Kidney capillary endothelial cell (primary cell): ENCODE measurements around the gene TMEM203.
A peak's percentile ranks its signal among the peaks of the same experiment; 100 is the strongest.

Experiments used
- DNase-seq: peaks from one replicate; pipeline ENCODE4 v3.0.0-alpha.2; 2018; ENCODE audit warnings: low spot score

Gene TMEM203

DNA sequence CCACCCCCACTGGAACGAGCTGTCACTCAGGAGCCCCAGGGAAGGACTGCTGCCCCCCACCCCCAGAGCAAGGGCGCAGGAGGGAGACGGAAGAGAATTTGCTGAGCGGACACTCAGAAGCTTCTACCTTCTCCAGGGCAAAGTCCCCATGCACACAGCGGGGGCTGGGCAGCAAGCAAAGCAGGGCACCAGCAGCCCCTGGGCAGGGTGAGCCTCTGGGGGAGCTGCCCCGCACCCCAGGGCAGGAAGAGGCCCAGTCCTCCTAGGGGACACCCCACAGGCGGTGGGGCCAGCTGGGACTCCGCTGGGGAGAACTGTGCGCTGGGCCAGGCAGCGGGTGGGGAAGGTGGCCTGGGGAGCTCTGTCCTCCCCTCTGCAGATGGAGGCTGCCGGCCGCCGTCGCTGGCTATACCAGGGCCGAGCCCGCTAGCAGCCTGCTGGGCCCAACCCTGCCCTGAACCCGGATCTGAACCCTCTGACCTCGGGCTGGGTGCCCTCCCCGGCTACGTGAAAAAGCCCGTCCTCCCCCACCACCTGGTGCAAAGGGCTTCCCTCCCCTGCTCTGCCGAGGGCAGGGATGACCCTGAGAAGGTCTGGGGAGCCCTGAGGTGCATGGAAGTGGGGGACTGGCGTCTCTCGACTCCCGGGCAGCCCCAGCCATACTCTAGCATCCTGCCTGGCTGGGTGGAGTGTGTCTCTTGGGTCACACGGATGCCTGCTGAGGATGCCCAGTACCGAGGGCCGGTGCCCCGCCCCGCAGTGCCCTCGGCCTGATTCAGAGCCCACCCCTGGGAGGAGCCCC, 24.7 kb upstream of the TMEM203 start:
- no peak for DNase-seq

DNA sequence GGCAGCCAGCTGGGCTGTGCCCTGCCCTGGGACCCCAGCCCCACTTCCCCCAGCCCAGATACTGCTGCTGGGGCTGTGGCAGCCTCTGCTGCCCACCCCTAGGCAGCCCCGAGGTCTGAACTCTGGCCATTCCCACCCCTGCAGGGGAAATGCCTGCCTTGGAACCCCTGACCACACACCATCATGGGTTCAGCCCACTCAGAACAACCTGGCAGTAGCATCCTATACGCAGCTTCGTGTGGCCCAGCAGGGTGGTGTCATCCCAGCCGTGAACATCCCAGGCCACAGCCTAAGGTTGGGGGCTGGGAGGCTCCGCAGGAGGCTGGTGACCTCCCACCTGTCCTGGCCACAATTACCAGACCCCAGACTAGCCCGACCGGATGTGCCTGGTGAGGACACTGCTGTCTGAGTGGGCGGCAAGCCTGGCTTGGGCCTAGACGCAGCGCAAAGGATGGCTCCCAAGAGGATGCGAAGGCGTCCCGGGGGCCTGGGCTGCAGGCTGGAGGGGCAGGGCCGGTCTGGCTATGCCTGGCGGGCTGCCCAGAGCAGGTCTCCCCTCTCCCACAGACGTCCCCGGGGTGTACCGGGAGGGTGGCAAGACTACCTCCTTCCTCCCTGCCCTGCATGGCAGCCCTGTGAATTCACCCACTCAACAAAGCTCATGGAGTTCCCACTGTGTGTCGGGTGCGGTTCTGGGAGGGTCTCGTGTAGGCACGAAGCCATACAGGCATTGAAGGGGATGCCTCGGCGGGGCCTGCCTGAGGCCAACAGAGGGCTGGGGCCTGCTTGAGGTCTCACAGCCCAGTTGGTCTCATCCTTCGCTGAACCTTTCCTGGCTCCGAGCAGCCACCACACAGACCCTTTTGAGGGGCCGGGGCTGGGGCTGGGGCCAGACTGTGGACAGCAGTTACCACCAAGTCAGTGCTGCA, 23.8 kb upstream of the TMEM203 start:
- DNase-seq: no peak

DNA sequence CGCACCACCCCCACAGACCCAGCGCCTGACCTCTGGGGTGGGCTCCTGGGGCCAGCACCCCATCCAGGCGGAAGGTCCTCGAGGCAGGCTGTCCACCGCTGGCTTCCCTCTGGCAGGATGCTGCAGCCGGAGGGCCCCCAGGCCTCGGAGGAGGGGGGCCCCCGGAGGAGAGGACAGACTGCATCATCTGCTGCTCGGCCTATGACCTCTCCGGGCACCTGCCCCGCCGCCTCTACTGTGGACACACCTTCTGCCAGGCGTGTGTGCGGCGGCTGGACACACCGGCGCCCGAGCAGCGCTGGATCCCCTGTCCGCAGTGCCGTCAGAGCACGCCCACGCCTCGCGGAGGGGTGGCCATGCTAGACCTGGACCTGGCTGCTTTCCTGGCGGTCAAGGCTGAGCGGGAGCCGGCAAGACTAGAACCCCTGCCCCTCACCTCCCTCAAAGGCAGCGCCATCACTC, 23.1 kb upstream of the TMEM203 start:
- DNase-seq: no peak

DNA sequence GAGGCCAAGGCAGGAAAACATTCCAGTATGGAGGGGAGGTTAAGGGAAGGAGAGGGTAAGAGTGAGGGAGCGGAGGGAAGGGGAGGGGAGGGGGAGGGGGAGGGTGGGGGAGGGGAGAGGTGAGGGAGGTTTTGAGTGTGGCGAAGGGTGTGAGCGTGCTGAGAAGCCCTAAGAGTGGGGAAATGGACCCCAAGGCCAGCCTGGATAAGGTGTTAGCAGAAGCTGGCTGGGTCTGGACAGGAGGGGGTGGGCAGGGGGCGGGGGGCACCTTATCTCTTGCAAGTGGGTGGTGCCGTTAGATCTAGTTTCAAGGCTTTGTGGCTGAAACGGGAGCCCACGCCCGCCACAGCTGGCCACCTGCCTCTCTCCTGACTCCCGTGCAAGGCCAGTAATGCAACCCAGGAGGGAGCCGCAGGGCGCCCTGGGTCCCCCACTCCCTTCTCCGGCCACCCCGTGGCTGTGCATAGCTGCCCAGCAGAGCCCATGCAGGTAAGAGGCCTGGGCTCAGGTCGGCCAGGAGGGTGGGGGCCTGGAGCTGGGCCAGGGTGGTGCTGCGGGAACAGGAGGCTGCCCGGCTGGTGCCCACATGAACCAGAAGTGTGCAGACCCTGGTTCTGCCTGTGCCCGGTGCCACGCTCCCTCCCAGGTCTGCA, 22.5 kb upstream of the TMEM203 start:
- DNase-seq: no peak

DNA sequence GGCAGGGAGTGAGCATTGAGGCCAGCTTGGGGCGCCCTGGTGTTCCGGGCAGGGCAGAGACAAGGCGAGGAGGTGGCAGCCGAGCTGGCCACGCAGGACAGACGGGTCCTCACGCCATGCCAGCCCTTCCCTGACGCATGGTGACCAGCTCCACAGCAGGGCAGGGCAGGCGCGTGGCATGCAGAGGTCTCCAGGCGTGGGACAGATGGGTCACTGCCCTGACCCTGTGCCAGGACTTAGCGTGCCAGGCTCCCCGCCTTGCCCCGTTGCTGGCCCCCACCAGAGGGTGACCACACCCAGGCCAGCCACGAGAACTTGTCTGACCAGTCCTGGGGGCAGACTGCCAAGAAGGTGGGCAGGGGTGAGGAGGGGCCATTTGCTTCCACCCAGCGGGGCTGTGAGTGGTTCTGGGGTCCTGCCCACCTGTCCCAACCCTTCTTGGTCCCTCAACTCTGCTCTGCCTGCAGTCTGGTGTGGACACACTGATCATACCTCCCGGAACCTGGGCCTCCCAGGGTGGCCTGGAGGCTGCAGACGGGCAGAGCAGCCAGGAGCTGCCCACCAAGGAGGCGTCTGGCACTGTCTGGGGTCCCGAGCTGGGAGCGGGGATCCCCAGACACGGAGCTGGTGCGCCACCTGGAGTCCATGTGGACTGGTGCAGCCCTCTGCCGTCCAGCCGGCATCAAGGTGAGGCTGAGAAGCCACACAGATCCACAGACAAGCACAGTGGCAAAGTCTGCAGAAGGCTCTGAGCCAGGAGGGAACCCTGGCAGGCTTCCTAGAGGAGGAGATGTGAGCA, 21.8 kb upstream of the TMEM203 start, which contains the start of gene RNF224:
TSS of gene RNF224 (plus strand) at position 449 of the 799 bp plus-strand sequence. CDS start 834 bp downstream, outside the sequence.
- DNase-seq: peak; percentile 70

DNA sequence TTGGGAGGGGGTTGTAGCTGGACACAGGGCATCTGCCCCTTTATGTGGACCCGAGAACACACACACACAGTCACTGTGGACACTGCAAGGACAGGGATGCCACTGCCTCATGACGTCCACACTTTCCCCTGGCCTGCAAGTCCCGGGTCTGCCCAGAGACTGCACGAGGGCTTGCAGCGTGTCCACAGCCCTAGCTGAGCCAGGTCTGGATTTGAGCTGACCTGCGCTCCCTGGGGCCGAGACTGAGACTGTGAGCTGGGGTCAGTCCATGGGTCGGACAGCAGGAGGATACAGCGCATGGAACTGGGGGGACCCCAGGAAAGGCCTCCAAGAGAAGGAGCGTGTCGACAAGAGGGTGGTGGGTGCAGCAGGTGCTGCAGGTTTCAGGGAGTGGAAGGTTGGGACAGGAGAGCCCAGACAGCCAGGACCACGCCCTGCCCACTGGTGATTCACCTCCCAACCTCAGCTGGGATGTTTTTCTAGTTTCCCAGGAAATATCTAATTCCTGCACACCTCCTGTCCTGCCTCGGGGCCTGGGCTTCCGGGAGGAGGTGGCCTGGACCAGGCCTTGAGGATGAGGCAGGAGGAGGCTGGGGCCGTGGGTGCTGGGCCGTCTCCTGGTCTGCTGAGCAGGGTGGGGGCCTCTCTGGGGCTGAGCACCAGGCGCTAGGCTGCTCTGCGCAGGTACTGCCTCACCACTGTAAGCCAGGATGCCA, 21.0 kb upstream of the TMEM203 start:
- no peak for DNase-seq

DNA sequence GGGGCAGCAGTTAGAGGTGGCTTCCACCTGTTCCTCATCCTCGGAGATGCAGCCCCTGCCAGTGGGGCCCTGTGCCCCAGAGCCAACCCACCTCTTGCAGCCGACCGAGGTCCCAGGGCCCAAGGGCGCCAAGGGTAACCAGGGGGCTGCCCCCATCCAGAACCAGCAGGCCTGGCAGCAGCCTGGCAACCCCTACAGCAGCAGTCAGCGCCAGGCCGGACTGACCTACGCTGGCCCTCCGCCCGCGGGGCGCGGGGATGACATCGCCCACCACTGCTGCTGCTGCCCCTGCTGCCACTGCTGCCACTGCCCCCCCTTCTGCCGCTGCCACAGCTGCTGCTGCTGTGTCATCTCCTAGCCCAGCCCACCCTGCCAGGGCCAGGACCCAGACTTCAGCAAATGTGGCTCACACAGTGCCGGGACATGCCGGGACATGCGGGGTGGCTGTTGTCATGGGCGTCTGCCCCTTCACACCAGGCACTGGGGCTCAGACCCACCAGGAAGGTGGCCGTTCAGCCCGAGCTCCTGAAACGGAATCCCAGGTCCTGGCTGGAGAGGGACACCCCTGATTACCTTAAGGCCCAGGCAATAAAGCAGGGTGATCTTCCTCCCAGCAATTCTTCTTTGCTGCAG, 20.4 kb upstream of the TMEM203 start:
- DNase-seq: no peak

DNA sequence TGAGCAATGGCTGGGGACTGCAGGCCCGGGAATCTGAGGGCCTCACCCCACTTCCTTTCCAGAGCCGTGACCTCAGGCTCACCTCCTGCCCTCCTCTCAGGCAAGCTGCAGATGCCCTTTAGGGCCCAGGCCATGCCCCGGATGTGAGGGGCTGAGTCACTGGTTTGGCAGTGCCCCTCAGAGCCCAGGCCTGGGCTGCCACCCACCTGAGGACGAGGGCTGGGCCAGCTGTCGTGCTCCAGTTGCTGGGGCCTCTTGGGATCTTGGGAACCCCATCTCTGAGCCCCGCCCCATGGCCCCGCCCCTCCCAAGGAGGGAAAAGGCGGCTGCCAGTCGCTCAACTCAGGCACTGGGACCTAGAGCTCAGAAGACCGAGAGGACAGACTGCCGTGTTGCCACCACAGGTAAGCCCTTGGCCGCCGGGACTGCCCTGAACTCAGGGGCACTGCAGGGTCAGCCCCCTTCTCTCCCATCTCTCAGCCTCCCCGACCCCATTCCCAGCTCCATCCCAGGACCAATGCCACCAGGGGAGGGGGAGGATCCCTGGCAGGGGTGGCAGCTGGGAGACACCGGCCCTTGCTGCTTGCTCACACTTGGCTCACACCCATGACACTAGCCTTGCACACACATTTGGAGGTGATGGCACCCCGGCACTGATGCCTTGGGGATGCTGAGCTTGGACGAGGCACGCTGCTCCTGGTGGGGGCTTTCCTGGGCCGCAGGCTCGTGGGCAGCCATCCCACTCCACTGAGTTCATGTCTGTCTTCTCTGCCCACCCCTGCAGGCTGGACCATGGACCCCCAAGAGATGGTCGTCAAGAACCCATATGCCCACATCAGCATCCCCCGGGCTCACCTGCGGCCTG, 19.6 kb upstream of the TMEM203 start, which contains the start of gene CYSRT1:
TSS of gene CYSRT1 (plus strand) at position 345 of the 865 bp plus-strand sequence. CDS start at position 793, 448 bp downstream.
- no peak for DNase-seq

DNA sequence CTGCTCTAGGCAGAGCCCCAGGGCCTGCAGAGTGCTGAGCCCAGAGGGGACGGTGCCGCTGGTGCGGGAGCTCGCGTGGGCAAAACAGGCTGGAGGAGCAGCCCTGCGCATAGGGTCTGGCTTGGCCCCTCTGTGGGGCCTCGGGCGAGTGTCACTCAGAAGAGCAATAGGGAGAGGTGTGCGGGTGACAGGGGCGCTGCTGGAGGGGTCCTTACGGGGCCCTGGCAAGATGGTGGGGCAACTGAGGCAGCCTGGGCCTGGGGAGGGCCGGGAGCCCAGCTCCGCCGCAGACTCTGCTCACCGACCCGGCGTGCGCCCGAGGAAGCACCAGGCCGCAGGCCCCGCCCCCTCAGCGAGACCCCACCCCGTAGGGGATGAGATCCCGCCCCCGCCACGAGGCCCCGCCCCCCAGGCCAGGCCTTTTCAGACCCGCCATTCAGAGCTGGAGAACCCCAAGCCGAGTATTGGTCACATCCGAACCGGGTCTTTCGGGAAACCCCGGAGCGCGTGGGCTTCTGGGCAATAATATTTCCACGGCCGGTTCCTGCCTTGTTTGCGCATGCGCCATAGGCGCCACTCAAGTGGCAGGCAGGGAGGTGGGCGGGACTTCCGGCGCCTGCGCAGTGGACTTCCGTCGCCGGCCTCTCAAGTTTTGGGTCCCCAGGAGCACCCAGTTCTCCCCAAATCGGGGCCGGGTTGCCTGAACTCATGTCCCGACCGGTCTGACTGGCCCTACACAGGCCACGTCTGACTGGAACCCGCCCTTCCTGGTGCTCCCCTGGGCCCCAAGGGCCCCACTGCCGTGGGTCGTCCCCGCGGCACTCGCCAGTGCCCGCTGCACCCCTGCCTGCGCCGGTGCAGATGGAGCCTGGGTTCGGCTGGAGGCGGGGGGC, 17.9 kb upstream of the TMEM203 start:
- DNase-seq: peak; percentile 99

DNA sequence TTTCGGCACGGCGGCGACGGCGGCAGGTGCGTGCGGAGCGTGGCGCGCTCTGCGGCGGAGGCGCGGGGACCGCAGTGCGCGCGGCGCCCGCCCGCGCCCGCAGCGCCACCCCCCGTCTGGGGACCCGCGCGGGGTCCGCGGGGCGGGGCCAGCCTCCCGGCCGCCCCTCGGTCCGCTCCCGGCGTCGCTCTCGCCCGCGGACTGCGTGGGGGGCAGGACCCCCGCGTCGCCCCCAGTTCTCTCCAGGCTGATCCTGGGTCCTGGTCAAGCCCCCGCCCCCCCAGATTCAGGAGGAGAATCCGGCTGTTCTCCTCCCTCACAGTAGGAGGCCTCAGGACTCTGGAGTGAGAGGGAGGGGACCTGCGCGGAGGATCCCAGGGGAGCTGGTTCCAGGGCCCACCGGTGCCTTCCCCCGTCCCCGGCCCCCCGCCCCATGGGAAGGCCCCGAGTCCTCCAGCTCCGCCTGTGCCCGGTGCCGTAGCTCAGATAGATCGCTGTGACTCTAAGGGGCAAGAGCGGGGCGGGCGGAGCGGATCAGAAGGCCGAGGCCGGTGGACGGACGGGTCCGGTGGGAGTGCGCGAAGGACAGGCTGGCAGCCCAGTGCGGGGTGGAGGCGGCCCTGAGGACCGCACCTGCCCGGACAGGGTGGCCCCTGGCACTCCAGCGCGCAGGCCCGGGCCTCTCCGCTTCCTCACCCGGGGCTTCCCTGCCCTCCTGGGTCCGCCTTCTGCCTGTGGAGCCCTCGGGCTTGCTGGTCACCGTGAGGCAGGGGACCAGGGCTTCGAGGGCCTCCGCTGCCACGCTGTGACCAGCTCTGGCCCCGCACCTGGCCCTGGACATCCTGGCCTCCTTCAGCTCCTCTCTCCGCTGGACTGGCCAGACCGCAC, 17.0 kb upstream of the TMEM203 start, which contains the start of gene RNF208:
TSS of gene RNF208 (minus strand) at position 51 of the 888 bp plus-strand sequence. CDS start 1,028 bp downstream, outside the sequence.
- no peak for DNase-seq

DNA sequence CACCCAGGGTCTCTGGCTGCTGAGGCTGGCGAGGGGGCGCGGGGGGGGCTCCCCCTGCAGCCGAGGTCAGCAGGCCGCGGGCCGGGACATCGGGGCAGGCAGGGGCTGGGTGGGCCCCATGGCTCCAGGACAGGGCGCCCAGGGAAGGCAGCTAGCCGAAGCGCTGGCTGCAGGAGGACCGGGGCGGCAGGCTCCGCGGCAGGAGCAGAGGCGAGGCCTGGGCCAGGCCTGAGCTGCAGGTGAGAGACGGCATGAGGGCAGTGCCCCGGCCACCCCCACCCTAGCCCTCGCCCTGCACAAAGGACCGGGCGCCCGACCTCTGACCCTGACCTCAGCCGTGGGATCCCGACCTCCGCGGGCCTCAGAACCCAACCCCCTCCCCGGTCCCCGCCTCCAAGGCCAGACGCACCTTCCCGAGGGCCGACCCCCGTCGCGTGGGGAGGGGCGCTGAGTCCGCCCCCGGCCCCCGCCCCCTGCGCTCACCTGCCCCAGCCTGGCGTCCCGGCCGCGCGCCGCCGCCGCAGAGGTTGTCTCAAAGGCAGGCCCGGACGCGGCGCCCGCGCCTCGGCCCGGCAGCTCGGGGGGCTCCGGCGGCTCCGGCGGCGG, 16.2 kb upstream of the TMEM203 start:
- no peak for DNase-seq

DNA sequence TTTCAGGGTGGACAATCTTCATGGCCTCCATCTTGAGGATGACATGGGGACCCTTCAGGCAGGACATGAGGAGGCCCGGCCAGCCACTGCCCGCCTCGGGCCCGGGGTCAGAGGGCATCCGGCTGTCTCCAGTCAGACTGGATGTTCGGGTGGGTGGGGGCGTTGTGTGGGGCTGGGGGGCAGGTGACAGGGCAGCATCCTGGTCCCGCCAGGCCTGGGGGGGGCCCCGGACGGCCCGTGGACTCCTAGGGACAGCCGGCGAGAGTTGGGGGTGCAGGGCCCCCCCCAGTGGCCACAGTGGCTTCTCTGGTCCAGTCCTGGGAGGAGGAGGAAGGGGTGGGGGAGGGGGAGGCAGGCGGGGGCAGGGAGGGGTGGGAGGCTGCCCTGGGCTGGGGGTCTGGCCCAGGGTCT, 15.7 kb upstream of the TMEM203 start:
- no peak for DNase-seq

DNA sequence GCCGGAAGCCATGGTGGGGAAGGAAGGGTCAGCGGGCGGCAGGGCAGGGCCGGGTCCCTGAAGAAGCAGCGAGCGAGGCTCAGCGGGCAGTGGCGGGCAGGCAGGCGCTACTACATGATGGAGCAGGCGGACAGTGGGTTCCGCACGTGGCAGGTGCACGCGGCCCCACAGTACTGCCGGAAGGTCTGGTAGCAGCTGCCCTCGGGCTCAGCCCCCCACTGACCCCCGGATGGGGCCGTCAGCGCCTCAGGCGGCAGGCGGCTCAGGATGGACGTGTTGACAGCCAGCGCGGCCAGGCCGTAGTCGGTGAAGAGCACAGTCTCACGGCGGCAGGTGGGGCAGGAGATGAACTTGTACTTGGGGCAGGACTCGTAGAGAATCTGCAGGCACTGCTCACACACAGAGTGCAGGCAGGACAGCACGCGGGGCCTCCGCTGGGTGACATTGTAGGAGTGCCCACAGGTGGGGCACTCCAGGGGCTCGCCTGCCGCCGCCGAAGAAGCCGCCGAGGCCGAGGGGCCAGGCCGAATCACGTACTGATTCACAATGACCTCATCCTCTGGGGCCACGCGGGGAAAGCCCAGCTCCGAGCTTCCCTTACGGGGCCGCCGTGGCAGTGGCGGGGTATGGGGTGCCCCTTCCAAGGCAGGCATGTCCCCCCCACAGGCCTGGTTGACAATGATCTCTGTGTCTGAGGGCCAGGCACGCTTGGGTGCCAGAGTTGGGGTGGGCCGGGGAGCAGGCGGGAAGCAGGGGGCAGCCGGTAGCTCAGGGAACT, 15.1 kb upstream of the TMEM203 start:
- DNase-seq: no peak

DNA sequence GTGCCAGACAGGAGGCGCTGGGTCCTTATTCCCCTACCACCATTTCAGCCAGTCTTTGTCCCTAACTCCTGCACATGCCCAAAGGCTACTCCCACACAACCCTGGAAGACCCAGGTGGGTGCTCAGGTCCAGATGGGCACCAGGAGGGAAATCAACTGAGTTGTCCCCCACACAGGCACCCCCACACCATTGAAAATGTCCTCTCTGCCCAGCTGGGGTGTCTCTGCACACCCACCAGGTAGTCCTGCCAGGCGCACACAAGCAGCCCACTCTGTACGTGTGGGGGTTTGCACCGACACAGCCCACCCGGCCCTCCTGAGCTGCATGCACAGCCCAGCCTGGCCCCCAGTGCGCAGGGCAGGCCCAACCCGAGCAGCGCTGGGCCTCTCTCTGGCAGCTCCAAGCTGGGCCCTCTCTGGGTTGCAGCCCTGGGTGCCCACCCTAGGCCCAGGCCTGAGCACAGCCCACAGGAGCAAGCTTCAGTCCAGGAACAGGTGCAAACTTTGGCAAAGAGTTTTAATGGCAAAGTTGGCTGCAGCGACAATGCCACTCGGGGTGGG, 14.4 kb upstream of the TMEM203 start:
- DNase-seq: no peak

DNA sequence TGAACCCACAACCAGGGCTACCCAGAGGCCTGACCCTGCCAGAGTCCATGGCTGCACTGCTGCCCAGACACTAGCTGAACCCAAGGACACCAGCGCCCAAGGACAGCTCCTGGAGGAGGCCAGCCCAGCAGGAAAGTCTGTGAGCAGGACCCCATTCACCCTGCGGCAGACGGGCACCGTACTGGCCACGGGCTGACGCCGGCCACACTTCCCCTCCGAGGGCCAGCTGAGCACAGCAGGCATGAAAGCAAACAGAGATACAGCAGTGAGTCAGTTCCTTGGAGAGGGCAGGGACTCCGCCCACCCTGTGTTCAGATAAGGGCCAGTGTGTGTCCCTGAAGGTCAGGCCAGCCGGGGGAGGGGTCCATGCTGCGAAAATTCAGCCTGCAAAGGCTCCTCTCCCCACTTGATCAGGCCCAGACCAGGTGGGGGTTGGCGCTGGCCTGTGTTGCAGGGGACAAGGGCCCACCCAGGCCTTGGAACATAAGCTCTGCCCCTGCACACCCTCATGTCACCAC, 13.4 kb upstream of the TMEM203 start:
- no peak for DNase-seq
